Stomach (tissue), 4 donors: ENCODE measurements around the gene PHF20.

Experiments used
- EP300 ChIP-seq: sonication (generic); formaldehyde crosslinking; IDR thresholded peaks from one replicate; pipeline ENCODE4 v1.6.1; 2017; ENCODE audit warnings: antibody characterized with exemption
- POLR2A ChIP-seq, 4 donors: fragments of 450-650 bp; IDR thresholded peaks; one replicate each; pipeline ENCODE4 v1.6.1; 2016; ENCODE audit warnings: antibody characterized with exemption in 4 of 4, control low read depth in 2 of 4, mild to moderate bottlenecking in 1 of 4, moderate library complexity in 1 of 4
- POLR2AphosphoS5 ChIP-seq, 3 donors: sonication (generic); formaldehyde crosslinking; IDR thresholded peaks; one replicate each; pipeline ENCODE4 v1.6.1; 2016; ENCODE audit warnings: antibody characterized with exemption in 3 of 3
- TF ChIP-seq, protein P1 (sequence below), 7 experiments: fragments of 450-650 bp in 4 of 7; fragments of 200-600 bp in 3 of 7; sonication (generic) in 3 of 7; IDR thresholded peaks; one replicate each; pipeline ENCODE4 v1.5.1; 2016 to 2019; ENCODE audit warnings: antibody characterized with exemption in 7 of 7, control low read depth in 2 of 7, mild to moderate bottlenecking in 1 of 7

DNA sequence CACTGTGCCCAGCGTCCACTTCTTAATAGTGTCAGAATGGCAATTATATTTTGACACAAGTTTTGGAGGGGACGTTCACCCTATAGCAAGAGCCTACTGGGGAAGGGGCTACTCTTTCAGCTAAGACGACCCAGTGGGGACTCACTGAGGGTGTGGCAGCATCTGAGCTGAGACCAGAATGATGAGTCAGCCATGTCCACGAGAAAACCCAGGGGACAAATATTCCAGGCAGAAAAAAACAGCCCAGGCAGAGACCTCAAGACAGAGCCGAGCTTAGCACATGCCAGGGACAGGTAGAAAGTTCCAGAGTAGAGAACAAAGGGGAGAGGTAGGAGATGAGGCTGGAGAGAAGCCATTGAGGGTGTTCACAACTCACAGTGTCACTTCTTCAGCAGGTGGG is 207.7 kb downstream of the PHF20 start:
- TF ChIP-seq, protein P1, sequence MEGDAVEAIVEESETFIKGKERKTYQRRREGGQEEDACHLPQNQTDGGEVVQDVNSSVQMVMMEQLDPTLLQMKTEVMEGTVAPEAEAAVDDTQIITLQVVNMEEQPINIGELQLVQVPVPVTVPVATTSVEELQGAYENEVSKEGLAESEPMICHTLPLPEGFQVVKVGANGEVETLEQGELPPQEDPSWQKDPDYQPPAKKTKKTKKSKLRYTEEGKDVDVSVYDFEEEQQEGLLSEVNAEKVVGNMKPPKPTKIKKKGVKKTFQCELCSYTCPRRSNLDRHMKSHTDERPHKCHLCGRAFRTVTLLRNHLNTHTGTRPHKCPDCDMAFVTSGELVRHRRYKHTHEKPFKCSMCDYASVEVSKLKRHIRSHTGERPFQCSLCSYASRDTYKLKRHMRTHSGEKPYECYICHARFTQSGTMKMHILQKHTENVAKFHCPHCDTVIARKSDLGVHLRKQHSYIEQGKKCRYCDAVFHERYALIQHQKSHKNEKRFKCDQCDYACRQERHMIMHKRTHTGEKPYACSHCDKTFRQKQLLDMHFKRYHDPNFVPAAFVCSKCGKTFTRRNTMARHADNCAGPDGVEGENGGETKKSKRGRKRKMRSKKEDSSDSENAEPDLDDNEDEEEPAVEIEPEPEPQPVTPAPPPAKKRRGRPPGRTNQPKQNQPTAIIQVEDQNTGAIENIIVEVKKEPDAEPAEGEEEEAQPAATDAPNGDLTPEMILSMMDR (IDR thresholded peaks at IDR 0.05): no peak
- no peak for TF ChIP-seq POLR2AphosphoS5 (IDR thresholded peaks at IDR 0.05)
- no peak for TF ChIP-seq EP300
- no peak for TF ChIP-seq POLR2A (IDR thresholded peaks at IDR 0.05)
